Kidney (tissue), 14 donors: ENCODE measurements around the gene N4BP2L2. TPM values are rescaled to one million over a fixed set of nuclear protein-coding genes. Genes with fewer than 3 reads are reported as not detected.

Experiments
- DNase-seq, 5 donors: peaks; one replicate each; pipeline ENCODE4 v3.0.0-alpha.2; 2013 to 2020
- FAIRE-seq: peaks from 2 replicates; lab custom pipeline; 2012; peaks lifted over from hg19 to GRCh38; lab: Jason Lieb, UNC
- H3K27ac ChIP-seq, 2 donors: one replicate each; pipeline ENCODE4 v1.7.0; 2013; ENCODE audit warnings: low read depth in 2 of 2, low read length in 2 of 2, inconsistent platforms in 1 of 2
- H3K27me3 ChIP-seq: one replicate; pipeline ENCODE4 v1.7.1; 2013; ENCODE audit warnings: low read length, inconsistent platforms; ENCODE audit not compliant: control insufficient read depth, insufficient read depth
- H3K36me3 ChIP-seq, 3 donors: one replicate each; pipeline versions ENCODE4 v1.7.0 to v1.7.1; 2013; ENCODE audit warnings: low read length in 3 of 3, control low read depth in 1 of 3, inconsistent platforms in 1 of 3; ENCODE audit not compliant: insufficient read depth in 3 of 3, control insufficient read depth in 2 of 3
- H3K4me1 ChIP-seq, 3 donors: one replicate each; pipeline versions ENCODE4 v1.7.0 to v1.7.1; 2013; ENCODE audit warnings: low read length in 3 of 3, inconsistent platforms in 1 of 3, low read depth in 1 of 3; ENCODE audit not compliant: control insufficient read depth in 2 of 3, insufficient read depth in 2 of 3
- H3K4me3 ChIP-seq, 3 donors: one replicate each; pipeline versions ENCODE4 v1.7.0 to v1.8.1; 2013; ENCODE audit warnings: low read length in 3 of 3, control low read depth in 1 of 3, inconsistent platforms in 1 of 3
- H3K9ac ChIP-seq, 3 donors: one replicate each; pipeline versions ENCODE4 v1.7.0 to v1.7.1; 2013; ENCODE audit warnings: low read length in 3 of 3, control low read depth in 1 of 3, inconsistent platforms in 1 of 3
- H3K9me3 ChIP-seq, 3 donors: one replicate each; pipeline versions ENCODE4 v1.7.0 to v1.7.1; 2013; ENCODE audit warnings: low read length in 3 of 3, control low read depth in 1 of 3, inconsistent platforms in 1 of 3; ENCODE audit not compliant: control insufficient read depth in 2 of 3, insufficient read depth in 1 of 3
- CTCF ChIP-seq: IDR thresholded peaks from 3 replicates; pipeline ENCODE4 v1.5.1; 2012; ENCODE audit warnings: mild to moderate bottlenecking, moderate library complexity, borderline replicate concordance; ENCODE audit not compliant: insufficient read depth; ENCODE audit errors: extremely low read depth
- intact Hi-C: fragments of 100-400 bp; cut with DNase I; formaldehyde crosslinking; loops from one replicate; pipeline ENCODE4 v1.11.1; 2022
- polyA plus RNA-seq: library from polyadenylated mRNA; stranded (reverse); fragments of 350-450 nt; fragmentation: Illumina TruSeq; extraction: RNeasy Lipid Tissue Mini Kit (QIAGEN cat#74804); gene quantifications from one replicate; pipeline ENCODE4 v1.2.3, GENCODE V29; 2014; ENCODE audit warnings: low read depth, low replicate concordance; ENCODE audit not compliant: insufficient read depth
- total RNA-seq: library from RNA; stranded (reverse); fragmentation: NEBNext Ultra II Directional; extraction: Animal tissue kit (Norgen Biotek cat#: 25700); gene quantifications from one replicate; pipeline ENCODE4 v1.2.1, GENCODE V29; 2021
- donor health status: control.
- donor health status: control.
- donor health status: control.
- donor health status: control.
- donor health status: control.
- donor health status: DM: yes; HTN: yes; CAD: no.
- donor health status: Normal renal cell carcinoma (clear cell type).

Gene N4BP2L2
- total and polyA plus RNA-seq, 2 donors from 2014 or later = 71.3 to 165 TPM

GRCh38 chr13:32476021-32476731 is 62.4 kb downstream of the N4BP2L2 start:
- H3K27ac ChIP-seq = no peak overlapping the region
- intact Hi-C loops = no loop called here

GRCh38 chr13:32474999-32475792 is 63.4 kb downstream of the N4BP2L2 start:
- no peak for TF ChIP-seq CTCF
- H3K36me3 ChIP-seq = peaks cover 0 to 6% (median 0%) of the 10 kb centered on the region in 3 donors
- H3K4me1 ChIP-seq = peaks cover 0 to 2% (median 0%) of the 10 kb centered on the region in 3 donors
- DNase-seq = no peak
- H3K9ac ChIP-seq = no peak overlapping the region
- intact Hi-C loops = no loop called here
- no peak overlapping the region for H3K4me3 ChIP-seq
- no peak for FAIRE-seq
- no peaks in the 10 kb centered on the region for H3K9me3 ChIP-seq
- no peak overlapping the region for H3K27ac ChIP-seq
- no peaks in the 10 kb centered on the region for H3K27me3 ChIP-seq

More at GRCh38 chr13:32476021-32476731, 62.4 kb downstream of the N4BP2L2 start:
- Histone ChIP-seq H3K4me3 (no peak overlapping the region), H3K9ac (no peak overlapping the region), H3K36me3 (peaks cover 0 to 4% (median 0%) of the 10 kb centered on the region in 3 donors), H3K4me1 (peaks cover 0 to 2% (median 0%) of the 10 kb centered on the region in 3 donors), H3K27me3 (no peaks in the 10 kb centered on the region), H3K9me3 (no peaks in the 10 kb centered on the region)
- no peak for TF ChIP-seq CTCF
- no peak for DNase-seq
- no peak for FAIRE-seq

GRCh38 chr13:32473650-32474049 is 64.9 kb downstream of the N4BP2L2 start:
- TF ChIP-seq CTCF = no peak
- no peak overlapping the region for H3K4me3 ChIP-seq
- DNase-seq = no peak
- peaks cover 0 to 2% (median 0%) of the 10 kb centered on the region in 3 donors for H3K4me1 ChIP-seq
- intact Hi-C loops = no loop called here
- no peaks in the 10 kb centered on the region for H3K9me3 ChIP-seq
- no peak overlapping the region for H3K9ac ChIP-seq
- H3K36me3 ChIP-seq = peaks cover 0 to 6% (median 3%) of the 10 kb centered on the region in 3 donors
- H3K27me3 ChIP-seq = no peaks in the 10 kb centered on the region
- FAIRE-seq = no peak
- no peak overlapping the region for H3K27ac ChIP-seq
